ENCODE measurements around the gene MYO10.
"Not testable (repeated sequence)": the region's sequence is repeated elsewhere in the genome, so short reads cannot be mapped to it uniquely, and the experiment has no call there.

The MYO10 gene

GRCh38 chr5:16784843-16785791, 151.0 kb downstream of the MYO10 start:
- no peak for DNase-seq (ENCODE audit: low read depth in 2 of 2)

- no peak for DNase-seq (ENCODE audit: low read depth in 2 of 2)
Measured at GRCh38 chr5:16784088-16784487, 152.0 kb downstream of the MYO10 start.

- DNase-seq (ENCODE audit: low read depth in 2 of 2): no peak
Measured at GRCh38 chr5:16781828-16782626, 154.1 kb downstream of the MYO10 start.

- DNase-seq (ENCODE audit: low read depth in 2 of 2): no peak
Measured at GRCh38 chr5:16780325-16780724, 155.8 kb downstream of the MYO10 start.

GRCh38 chr5:16777432-16777831, 158.7 kb downstream of the MYO10 start:
- DNase-seq (ENCODE audit: low read depth in 2 of 2): no peak

- DNase-seq (ENCODE audit: low read depth in 2 of 2): no peak
Measured at GRCh38 chr5:16776611-16777251, 159.4 kb downstream of the MYO10 start.

- no peak for DNase-seq (ENCODE audit: low read depth in 2 of 2)
Measured at GRCh38 chr5:16774806-16775205, 161.3 kb downstream of the MYO10 start.

- DNase-seq (ENCODE audit: low read depth in 2 of 2): no peak
Measured at GRCh38 chr5:16773991-16774390, 162.1 kb downstream of the MYO10 start.

- DNase-seq (ENCODE audit: low read depth in 2 of 2): no peak
Measured at GRCh38 chr5:16772556-16772955, 163.5 kb downstream of the MYO10 start.

- DNase-seq (ENCODE audit: low read depth in 2 of 2): no peak
Measured at GRCh38 chr5:16768184-16768583, 167.9 kb downstream of the MYO10 start.

GRCh38 chr5:16763211-16763610, 172.9 kb downstream of the MYO10 start:
- DNase-seq (ENCODE audit: low read depth in 2 of 2): no peak

GRCh38 chr5:16759147-16759773, 176.8 kb downstream of the MYO10 start:
- DNase-seq (ENCODE audit: low read depth in 2 of 2): no peak

- no peak for DNase-seq (ENCODE audit: low read depth in 2 of 2)
Measured at GRCh38 chr5:16757989-16758501, 178.0 kb downstream of the MYO10 start.

- DNase-seq (ENCODE audit: low read depth in 2 of 2): not testable (repeated sequence)
Measured at GRCh38 chr5:16757577-16757976, 178.5 kb downstream of the MYO10 start.

- no peak for DNase-seq (ENCODE audit: low read depth in 2 of 2)
Measured at GRCh38 chr5:16757146-16757545, 178.9 kb downstream of the MYO10 start.

- DNase-seq (ENCODE audit: low read depth in 2 of 2): no peak
Measured at GRCh38 chr5:16756692-16757091, 179.4 kb downstream of the MYO10 start.

- DNase-seq (ENCODE audit: low read depth in 2 of 2): no peak
Measured at GRCh38 chr5:16755641-16756040, 180.4 kb downstream of the MYO10 start.

GRCh38 chr5:16754601-16755000, 181.5 kb downstream of the MYO10 start:
- no peak for DNase-seq (ENCODE audit: low read depth in 2 of 2)

GRCh38 chr5:16754086-16754485, 182.0 kb downstream of the MYO10 start:
- DNase-seq (ENCODE audit: low read depth in 2 of 2): no peak

- DNase-seq (ENCODE audit: low read depth in 2 of 2): no peak
Measured at GRCh38 chr5:16750445-16750844, 185.6 kb downstream of the MYO10 start.

- no peak for DNase-seq (ENCODE audit: low read depth in 2 of 2)
Measured at GRCh38 chr5:16749626-16750025, 186.5 kb downstream of the MYO10 start.
